Fibroblast of upper back skin (primary cell): ENCODE data around the gene PLXNB1.

Source experiments
- DNase-seq: peaks from one replicate; pipeline ENCODE4 v3.0.0-alpha.2; 2013

Gene PLXNB1

DNA sequence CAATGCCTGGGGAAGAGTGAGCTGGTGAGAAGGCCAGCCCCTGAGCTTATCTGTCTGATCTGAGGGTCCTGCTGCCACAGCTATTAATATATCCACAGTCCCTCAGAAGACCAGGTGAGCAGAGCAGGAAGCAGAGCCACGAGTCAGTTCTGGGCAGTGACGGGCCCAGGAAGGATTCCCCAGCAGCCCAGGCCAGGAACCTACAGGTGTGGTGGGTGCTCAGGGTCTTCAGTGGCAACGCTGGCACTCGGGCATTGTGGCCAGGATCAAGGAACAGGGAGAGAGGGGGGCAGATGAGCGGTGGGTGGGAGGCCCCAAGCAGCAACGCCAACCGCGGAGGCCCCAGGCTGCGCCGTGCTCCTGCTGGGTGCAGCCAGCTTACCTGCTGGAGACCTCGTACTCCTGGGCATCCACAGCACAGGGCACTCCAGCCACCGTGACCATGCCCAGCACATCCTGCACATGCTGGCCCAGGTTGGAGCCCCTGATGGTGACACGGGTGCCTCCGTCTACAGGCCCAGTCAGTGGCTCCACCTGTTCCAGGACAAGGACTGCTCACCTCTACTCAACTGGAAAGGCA, 12.3 kb downstream of the PLXNB1 start:
- DNase-seq: no peak

DNA sequence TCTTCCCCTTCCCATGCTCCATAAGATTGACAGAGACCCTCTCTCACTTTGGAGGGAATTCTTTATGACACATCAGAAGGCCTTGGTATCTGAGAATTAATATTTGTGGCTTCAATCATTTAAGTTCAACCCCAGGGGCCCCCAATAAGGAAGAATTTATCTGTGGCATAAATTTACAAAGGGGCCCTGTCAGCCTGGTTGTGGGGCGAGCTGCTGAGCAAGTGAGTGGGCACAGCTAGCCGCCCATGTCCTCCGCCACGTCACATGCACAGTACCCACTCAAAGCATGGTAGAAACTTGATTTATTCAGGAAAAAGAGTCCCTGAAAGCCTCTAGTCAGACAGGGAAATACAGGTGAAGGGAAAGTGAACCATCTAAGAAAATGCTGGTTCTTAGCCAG, 13.3 kb downstream of the PLXNB1 start:
- DNase-seq: no peak

DNA sequence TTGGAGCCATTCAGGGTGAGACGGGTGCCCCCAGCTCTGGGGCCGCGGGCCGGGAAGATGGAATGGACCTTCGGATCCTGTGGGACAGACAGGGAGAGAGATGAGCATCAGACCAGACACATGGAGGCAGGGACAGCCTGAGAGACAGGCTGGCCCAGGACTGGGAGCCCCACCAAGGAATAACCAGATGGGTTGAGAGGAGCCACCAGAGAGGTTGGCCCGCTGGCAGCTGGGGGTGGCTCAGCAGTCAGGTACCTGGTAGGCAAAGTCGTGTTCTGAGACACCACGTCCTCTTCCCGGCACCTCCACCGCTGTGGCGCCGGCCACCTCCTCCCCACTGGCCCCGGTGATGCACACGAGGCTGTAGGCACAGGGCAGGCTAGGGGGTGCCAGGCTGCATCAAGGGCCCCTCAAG, 13.8 kb downstream of the PLXNB1 start:
- no peak for DNase-seq

DNA sequence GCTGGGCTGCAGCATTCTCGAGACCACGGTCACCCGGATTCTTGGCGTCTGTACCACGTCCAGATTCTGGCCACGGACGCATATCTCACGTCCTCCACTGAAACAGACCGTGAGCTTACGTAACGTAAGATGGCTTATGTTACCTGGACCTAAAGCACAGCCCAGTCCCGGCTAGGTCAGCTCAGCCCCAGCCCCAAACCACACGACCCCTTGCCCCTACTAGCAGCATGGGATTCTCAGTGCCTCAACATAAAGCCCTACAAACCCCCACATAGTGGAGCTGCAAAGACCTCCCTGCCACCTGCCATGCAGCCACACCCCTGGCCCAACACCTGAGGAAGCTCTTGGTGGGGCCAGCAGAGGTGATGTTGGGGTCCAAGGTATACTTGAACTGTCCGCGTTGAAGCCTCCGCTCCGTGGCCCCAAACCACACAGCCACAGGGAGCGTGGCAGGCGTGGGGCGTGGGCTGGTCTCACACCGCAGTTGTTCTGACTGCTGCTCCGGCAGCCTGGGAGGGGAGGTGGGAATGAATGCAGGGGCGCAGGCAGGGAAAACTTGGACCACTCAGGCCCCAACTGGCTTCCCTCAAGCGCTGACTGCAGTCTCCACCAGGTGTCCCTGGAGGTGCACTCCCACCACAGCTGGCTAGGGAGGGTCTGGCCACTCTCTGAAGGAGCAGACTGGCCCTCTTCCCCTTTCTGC, 14.5 kb downstream of the PLXNB1 start:
- no peak for DNase-seq

DNA sequence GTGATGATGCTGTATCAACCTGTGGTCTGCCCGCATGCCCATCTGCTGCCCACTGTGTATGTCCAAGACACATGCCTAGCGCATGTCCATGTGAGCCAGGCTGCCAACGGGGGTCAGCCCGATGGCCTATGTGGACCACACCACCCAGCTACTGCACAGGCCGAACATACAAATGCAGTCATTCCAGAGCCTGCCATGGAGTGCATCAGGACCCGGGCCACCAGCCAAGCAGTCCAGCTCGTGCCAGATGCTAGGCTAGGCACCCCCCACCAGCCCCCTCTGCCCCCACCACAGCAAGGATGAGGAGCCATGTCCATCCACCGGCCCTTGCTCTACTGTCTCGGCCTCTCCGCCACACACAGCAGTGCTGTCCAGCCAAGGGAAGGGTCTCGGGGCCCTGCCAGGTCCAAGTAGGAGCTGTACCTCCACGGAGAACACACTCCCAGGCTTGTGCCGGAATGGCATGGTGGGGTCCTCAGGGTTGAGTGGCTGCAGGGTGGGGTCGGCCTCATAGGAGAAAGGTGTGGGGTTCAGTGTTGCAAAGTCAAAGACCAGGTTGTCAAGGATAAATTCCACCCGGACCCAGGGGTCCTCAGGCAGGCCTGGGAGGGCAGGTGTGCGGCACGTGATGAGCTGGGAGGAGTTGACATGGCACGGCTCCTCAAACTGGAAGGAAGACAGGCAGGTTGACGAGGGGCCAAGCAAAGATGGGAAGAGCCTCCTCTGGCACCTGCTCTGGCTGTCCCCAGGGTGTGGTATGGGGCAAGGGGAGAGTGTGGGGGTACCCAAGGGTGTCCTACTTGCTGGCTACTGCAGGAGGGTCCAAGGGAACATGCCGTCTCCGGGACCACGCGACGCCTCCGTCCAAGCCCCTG, 15.3 kb downstream of the PLXNB1 start:
- DNase-seq: no peak

DNA sequence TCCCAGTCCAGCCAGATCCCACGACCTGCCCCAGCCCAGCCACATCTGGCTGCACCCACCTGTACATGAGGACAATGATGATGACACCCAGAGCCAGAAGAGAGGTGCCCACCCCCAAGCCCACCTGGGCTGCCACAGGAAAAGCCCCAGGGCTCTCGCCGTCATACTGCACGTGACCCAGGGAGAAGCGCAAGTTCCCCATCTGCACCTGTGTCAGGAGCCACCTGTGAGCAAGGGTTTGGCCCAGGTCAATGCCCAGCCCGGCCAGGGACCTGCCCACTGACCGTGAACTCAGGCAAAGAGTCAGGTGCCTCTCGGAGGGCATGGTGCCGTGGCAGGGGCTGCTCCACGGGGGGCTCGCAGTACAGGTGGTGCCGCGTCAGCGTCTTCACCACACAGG, 16.3 kb downstream of the PLXNB1 start:
- no peak for DNase-seq

DNA sequence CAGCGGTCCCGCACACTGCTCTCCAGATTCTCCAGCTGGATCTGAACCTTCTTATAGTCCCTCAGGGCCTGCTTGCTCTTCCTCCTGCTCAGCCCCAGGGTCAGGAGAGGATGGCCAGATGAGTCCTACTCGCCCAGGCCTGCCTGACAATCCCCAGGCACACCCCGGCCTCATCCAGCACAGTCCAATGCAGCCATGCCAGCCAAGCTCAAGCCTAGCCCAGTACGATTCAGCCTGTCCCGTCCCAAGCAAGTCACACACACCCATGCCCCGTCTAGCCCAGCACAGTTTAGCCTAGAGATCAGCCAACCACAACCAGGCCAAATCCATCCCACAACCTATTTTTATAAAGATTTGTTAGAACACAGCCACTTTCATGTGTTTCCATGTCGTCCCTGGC, 16.8 kb downstream of the PLXNB1 start:
- DNase-seq: no peak

DNA sequence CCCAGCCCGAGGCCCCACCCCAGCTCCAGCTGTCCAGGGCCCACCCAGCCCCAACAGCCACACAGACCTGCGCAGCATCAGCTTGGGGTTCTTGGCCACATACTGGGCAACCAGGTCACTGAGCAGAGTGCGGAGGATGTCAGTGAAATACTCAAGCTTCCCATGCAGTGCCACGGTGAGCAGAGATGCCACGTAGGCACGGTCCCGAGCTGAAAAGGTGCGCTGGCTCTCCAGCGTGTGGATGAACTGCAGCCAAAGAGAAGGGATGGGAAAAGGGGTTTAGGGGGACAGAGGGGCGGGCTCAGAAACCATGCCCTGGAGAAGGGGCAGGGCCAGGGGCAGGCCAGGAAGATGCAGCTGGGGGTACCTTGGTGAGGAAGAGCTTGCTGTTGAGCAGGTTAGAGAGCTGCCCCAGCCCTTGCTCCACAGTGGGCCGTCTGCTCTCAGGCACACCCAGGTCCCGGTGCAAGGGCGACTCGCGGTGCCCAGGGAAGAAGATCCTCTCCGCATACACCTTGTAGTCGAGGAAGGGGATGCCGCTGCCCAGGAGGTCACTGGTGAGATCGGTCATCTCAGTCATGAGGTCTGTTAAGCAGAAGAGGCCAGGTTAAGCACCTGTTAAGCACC, 17.4 kb downstream of the PLXNB1 start:
- no peak for DNase-seq

DNA sequence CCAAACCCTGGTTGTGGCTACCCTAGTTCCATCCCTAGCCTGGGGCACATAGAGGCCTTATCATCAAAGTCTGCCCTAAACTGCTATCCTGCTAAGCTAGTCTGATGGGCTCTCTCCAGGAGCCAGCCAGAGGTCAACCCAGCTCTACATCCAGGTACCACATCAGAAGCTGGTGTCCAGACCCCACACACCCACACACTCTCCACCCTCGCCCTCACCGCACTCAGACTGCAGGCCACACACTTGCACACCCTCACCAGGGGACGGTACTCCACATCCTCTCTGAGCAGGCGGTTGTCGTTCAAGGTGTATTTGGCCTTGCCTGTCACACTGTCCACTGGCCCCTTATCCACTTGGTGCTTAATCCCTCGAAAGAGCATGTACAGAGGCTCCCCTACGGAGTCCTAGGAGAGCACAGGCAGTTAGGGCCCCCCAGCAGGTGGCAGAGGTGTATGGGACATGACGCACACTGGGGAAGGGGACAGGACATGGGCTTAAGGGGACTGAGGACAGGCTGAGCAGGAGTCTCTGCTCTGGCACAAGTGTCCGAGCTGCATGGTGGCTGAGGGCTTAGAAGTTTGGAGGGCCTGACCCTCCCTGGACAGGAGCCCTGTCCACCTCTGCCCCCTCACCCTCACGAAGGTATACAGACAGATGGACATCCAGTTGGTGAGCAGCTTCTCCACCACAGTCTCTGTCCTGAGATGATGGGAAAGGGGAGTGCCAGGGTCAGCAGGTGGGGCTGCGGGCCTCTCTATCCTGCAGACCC, 18.1 kb downstream of the PLXNB1 start:
- DNase-seq: no peak

DNA sequence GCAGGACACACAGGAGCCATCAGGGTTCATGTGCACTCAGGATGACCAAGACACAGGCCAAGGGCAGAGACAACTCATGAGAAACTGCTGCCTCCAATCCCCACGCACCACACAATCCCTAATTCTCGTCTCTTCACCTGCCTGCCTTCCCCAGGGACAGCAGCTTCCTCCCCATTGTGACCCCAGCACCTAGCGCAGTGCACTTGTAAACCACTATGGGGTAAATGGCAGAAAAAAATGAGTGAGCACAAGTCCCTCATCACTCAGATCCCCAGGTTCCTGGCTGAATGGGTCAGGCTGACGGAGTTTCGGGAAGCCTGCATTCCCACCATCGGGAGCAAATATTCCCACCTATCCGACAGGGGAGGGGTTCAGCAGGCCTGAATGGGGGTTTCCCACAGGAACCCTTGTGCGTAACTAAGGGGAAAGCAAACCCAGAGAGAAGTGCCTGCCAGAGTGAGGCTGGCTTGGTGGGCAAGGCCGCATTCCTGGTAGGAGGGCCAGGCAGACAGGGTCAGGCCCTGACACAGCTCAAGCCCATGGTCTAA, 18.8 kb downstream of the PLXNB1 start:
- DNase-seq: no peak

DNA sequence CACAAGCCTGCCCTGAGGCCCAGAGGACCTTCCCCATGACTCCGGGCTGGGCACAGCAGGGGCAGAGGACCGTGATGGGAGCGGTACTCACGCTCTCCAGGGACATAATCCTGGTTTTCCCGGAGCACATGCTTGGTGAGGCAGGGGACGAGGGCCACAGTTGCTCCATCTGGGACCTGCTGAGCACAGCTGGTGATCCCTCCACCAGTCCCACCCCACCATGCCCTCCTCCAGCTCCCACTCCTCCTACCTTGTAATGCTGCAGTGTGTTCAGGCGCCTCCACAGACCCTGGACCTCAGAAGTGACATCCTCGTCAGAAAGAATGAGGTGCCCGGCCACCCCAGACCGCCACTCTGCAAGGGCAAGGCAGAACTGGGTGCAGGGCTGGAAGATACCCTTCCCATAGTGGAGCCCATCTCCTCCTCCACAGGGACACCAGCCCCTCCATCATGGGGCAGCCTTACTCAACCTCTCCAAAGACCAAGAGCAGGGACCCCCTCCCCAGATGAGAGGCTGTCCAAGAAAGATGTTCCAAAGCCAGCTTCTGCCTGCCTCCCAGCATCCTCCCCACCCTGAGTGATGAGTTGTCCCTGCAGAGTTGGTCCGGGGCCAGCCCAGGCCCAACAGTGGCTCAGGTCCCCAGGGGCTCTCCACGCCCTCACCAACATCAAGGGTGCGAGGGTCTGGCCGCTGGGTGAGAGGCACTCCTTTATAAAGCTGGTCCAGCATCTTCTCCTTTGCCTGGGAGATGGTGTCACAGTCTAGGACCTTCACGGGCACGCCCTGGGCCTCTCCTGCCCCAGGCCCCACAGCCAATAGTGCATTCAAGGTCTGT, 19.5 kb downstream of the PLXNB1 start:
- no peak for DNase-seq

DNA sequence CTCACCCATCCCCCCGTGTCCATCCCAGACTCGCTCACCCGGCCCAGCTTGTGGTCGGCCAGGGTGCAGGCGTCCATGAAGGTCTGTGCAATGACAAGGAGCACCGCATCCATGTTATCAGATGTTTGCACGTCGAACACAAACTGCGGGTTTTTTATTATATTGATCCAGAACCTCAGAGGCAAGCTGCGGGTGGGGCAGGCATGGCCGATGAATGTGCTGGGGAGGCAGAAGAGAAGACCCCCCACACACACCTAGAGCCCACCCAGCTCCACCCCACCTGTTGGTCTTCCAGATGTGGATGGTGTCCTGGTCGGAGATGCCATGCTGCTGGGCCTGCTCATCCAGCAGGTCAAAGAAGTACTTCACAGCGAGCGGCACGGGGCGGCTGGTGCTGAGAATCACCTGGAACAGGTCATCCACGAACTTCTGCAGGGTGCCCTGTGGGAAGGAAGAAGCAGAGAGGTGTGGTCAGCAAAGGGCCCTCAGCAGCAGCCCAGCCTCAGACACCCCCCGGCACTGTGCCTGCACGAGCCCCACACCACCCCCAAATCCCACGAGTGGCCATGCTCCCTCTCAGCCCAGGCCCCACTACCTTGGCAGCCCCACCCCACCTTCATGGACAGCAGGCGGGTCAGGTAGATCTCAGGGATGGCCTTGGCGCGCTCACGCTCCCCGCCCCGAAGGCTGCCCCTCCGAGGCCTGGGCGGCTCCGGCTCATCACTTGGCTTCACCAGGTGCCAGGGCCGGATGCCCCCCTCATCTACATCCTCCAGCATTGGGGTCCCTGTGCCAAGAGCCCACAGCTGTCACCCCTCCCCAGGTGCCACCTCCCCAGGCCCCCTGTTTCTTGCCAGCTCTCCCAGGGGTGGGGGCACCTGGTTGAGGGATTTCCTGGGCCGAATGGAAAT, 20.3 kb downstream of the PLXNB1 start:
- no peak for DNase-seq

DNA sequence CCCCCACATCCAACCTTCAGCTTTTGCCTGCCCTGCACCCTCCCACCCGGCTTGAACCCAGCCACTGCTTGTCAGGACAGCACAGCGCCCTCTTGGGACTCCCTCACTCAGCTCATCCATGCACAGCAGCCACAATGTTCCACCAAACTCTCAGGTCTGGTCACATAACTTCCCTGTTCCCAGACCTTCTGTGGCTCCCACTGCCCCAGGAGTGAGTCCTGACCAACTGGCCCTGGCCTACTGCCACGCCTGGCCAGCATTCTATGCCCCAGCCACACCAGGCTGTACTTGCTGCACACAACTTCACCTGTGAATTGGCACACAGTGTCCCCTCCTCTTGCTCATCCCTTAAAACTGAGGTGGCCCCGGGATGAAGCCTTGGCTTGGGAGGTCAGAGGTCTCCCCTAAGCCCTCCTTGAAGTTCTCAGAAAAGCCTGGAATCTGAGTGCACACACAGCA, 21.0 kb downstream of the PLXNB1 start:
- no peak for DNase-seq

DNA sequence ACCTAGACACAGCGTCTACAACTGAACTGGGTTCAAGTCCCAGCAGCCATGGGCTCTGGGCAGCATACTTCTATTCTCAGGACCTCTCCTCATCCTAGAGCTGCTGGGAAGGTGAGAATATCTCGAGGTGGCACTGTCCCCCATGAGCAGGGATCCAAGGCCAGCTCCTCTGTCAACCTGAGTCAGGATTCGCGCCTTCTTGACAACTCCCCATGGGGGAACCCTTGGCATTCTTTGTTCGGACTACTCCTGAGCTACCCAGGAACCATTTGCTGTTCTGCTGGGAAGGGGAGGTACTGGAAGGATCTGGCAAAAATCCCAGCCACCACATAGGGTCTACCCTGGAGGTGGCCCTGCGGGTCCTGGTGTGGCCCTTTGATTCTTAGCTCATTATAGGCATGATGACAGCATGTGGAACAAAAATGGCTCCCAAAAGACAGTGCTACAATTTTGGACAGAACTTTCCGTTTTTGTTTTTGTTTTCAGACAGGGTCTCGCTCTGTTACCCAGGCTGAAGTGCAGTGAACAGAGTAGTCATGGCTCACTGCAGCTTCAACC, 22.3 kb downstream of the PLXNB1 start:
- DNase-seq: no peak

DNA sequence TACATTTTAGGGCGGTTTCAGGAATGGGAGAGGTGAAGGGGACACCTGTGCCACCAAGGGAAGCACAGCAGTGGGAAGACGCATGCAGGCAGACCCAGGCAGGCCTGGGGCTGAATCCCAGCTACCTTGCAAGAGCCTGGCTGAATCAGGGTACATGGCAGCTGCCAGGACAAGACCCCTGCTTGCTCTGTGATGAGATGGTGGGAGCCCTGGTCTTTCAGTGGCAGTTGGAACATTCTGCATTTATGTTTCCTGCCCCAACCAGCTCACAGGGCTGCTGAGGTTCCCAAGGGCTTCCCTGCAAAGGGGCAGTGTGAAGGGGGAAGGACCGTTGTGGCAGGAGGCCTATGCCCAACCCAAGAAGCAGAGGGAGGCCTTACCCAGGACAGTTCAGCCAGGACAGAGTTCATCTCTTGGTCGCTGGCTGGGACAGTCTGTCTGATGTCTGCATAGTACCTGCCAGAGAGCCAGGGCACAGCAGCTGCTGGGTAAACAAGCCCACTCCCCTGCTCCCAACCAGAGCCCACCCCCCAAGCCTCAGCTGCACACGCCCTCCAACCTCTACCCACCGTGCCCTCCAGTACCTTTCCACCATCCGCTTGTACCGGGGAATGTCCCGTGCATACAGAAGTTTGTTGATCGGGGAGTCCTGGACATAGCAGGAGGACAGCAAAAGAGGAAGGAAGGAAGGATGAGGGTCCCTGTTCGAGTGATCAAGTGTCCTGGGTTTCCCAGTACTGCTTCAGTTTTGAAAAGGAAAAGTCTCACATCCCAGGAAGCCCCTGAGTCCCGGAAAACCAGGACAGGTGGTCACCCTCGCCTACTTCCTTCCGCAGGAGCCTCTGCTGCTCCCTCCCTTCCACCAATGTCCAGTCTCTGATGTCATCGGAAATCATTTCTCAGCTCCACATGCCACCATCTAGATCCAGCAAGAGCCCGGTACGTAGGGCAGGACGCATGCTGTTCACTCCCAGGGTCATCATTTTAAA, 23.1 kb downstream of the PLXNB1 start:
- DNase-seq: no peak

DNA sequence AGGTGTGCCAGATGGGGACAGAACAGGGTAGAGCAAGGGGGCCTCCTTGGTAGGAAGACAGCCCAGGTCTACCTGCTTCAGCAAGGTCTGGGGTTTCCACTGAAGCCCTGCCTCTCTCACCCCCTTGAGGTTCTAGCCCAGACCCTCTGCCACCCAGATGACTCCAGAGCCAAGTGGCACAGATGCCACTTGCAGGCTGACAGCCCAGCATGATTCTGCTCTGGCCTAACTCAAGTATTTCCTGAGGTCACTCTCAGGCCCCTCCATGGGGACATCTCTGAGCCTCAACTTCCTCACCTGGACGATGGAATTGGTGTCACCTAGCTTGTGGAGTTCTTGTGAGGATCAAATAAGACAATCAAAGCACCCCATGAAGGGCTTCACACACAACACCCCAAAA, 23.9 kb downstream of the PLXNB1 start:
- DNase-seq: no peak

DNA sequence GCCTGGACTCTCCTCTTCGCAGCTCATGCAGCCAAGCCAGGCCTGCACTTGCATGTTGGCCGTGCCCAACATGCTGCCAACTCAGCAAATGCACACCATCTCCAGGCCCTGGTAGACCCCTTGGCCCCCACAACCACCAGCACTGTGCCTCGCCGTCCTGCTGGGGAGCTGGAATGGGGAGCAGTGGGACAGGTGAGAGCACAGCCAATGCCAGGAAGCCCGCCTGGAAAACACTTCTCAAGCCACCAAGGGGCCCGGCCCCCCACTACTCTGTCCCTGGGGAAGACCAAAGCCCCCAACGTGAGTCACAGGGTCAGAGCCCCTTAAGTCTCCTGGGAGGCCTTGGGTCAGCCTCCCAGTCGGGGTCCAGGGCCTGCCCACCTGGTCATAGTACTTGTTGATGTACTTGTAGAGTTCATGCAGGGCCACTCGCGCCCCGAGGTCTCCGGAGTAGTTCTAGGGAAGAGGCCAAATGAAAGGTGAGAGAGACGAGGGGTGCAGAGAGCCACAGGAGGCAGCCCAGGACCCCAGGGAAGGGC, 24.5 kb downstream of the PLXNB1 start:
- no peak for DNase-seq
